ENCODE measurements around the gene POLR2A. TPM values are rescaled to one million over a fixed set of nuclear protein-coding genes. Genes with fewer than 3 reads are reported as not detected.
"Not testable (repeated sequence)": the region's sequence is repeated elsewhere in the genome, so short reads cannot be mapped to it uniquely, and the experiment has no call there.

Gene POLR2A
- total RNA-seq, 1 experiment from 2014 or later: 47.1 TPM

GRCh38 chr17:7468290-7468689 is 15.9 kb upstream of the POLR2A start:
- H3K9me2 ChIP-seq (replicated peaks; ENCODE audit: low read length): no peaks in the 10 kb centered on the region
- no peak for DNase-seq
- H2AFZ ChIP-seq (ENCODE audit: low read length): no peak overlapping the region
- BruUV-seq (replicated peaks): no TSS peak
- no peak overlapping the region for H3K4me3 ChIP-seq (ENCODE audit: low read length)
- no peaks in the 10 kb centered on the region; the same call in 1 of the 2 replicates for H3K36me3 ChIP-seq (ENCODE audit: low read depth, low read length)
- ChIA-PET CTCF (no interaction called here), POLR2A (ENCODE audit: unreplicated experiment) (no interaction called here)
- TF ChIP-seq CTCF (conservative IDR thresholded peaks at IDR 0.05; ENCODE audit: low read depth, low read length) (no peak), EZH2 (IDR thresholded peaks at IDR 0.05; ENCODE audit: low read length, unreplicated experiment) (no peak), EZH2phosphoT487 (IDR thresholded peaks at IDR 0.05; ENCODE audit: borderline replicate concordance, low read length) (no peak)
- no peak overlapping the region for H3K4me2 ChIP-seq (ENCODE audit: low read length)
- H3K79me2 ChIP-seq (ENCODE audit: low read length): peaks cover 20% of the 10 kb centered on the region; the same call in 1 of the 2 replicates
- H3K4me1 ChIP-seq (ENCODE audit: insufficient read depth, low read length): no peaks in the 10 kb centered on the region
- intact Hi-C loops (cut with micrococcal nuclease): no loop called here
- no peak for ATAC-seq
- no peaks in the 10 kb centered on the region for H3F3A ChIP-seq (ENCODE audit: low read length, unreplicated experiment)
- H3K9me3 ChIP-seq (ENCODE audit: low read length): no peaks in the 10 kb centered on the region
- no peak overlapping the region for H3K27ac ChIP-seq (ENCODE audit: low read length)
- no peaks in the 10 kb centered on the region for H3K27me3 ChIP-seq (ENCODE audit: low read length)
- no peaks in the 10 kb centered on the region for H4K20me1 ChIP-seq (ENCODE audit: low read length)
- H3K9ac ChIP-seq (ENCODE audit: low read length): no peak overlapping the region

GRCh38 chr17:7468804-7469389 is 15.3 kb upstream of the POLR2A start:
- H3K27ac ChIP-seq (ENCODE audit: low read length): no peak overlapping the region
- CTCF ChIA-PET: no interaction called here
- H3K9me3 ChIP-seq (ENCODE audit: low read length): no peaks in the 10 kb centered on the region

GRCh38 chr17:7469843-7470242 is 14.3 kb upstream of the POLR2A start:
- CTCF ChIA-PET; H3K27ac ChIP-seq (ENCODE audit: low read length); BruUV-seq (replicated peaks); intact Hi-C loops (cut with micrococcal nuclease); H3K4me2 ChIP-seq (ENCODE audit: low read length); H3K4me1 ChIP-seq (ENCODE audit: insufficient read depth, low read length); POLR2A ChIA-PET (ENCODE audit: unreplicated experiment); H3F3A ChIP-seq (ENCODE audit: low read length, unreplicated experiment); H3K36me3 ChIP-seq (ENCODE audit: low read depth, low read length); H3K9me2 ChIP-seq (replicated peaks; ENCODE audit: low read length); DNase-seq; H3K9ac ChIP-seq (ENCODE audit: low read length); H3K27me3 ChIP-seq (ENCODE audit: low read length); H4K20me1 ChIP-seq (ENCODE audit: low read length); H3K4me3 ChIP-seq (ENCODE audit: low read length); ATAC-seq; H3K9me3 ChIP-seq (ENCODE audit: low read length); H2AFZ ChIP-seq (ENCODE audit: low read length): not testable (repeated sequence)
- H3K79me2 ChIP-seq (ENCODE audit: low read length): peaks cover 36% of the 10 kb centered on the region

More at GRCh38 chr17:7468804-7469389, 15.3 kb upstream of the POLR2A start:
- Histone ChIP-seq H4K20me1 (ENCODE audit: low read length) (no peaks in the 10 kb centered on the region), H3K4me2 (ENCODE audit: low read length) (no peak overlapping the region), H3K9ac (ENCODE audit: low read length) (no peak overlapping the region), H2AFZ (ENCODE audit: low read length) (no peak overlapping the region), H3K79me2 (ENCODE audit: low read length) (peaks cover 27% of the 10 kb centered on the region), H3K9me2 (replicated peaks; ENCODE audit: low read length) (no peaks in the 10 kb centered on the region), H3F3A (ENCODE audit: low read length, unreplicated experiment) (no peaks in the 10 kb centered on the region), H3K36me3 (ENCODE audit: low read depth, low read length) (no peaks in the 10 kb centered on the region), H3K4me1 (ENCODE audit: insufficient read depth, low read length) (no peaks in the 10 kb centered on the region), H3K27me3 (ENCODE audit: low read length) (no peaks in the 10 kb centered on the region), H3K4me3 (ENCODE audit: low read length) (no peak overlapping the region)
- POLR2A ChIA-PET (ENCODE audit: unreplicated experiment): no interaction called here
- no peak for TF ChIP-seq CTCF (conservative IDR thresholded peaks at IDR 0.05; ENCODE audit: low read depth, low read length)
- TF ChIP-seq EZH2 (IDR thresholded peaks at IDR 0.05; ENCODE audit: low read length, unreplicated experiment): no peak
- TF ChIP-seq EZH2phosphoT487 (IDR thresholded peaks at IDR 0.05; ENCODE audit: borderline replicate concordance, low read length): no peak
- intact Hi-C loops (cut with micrococcal nuclease): no loop called here
- ATAC-seq (no peak), DNase-seq (no peak)
- no TSS peak for BruUV-seq (replicated peaks)

- POLR2A ChIA-PET (ENCODE audit: unreplicated experiment); H3F3A ChIP-seq (ENCODE audit: low read length, unreplicated experiment); DNase-seq; H3K4me2 ChIP-seq (ENCODE audit: low read length); H3K36me3 ChIP-seq (ENCODE audit: low read depth, low read length); H3K27ac ChIP-seq (ENCODE audit: low read length); ATAC-seq; H3K4me1 ChIP-seq (ENCODE audit: insufficient read depth, low read length); CTCF ChIA-PET; H2AFZ ChIP-seq (ENCODE audit: low read length); BruUV-seq (replicated peaks); H3K4me3 ChIP-seq (ENCODE audit: low read length); H4K20me1 ChIP-seq (ENCODE audit: low read length); H3K27me3 ChIP-seq (ENCODE audit: low read length); H3K9me2 ChIP-seq (replicated peaks; ENCODE audit: low read length); H3K9me3 ChIP-seq (ENCODE audit: low read length); intact Hi-C loops (cut with micrococcal nuclease); H3K9ac ChIP-seq (ENCODE audit: low read length): not testable (repeated sequence)
- H3K79me2 ChIP-seq (ENCODE audit: low read length): peaks cover 43% of the 10 kb centered on the region
These were observed 13.7 kb upstream of the POLR2A start for GRCh38 chr17:7470457-7470973.
